NB4 (cell line): ENCODE results near the gene ALDH16A1.

Experiments
- DNase-seq: peaks from one replicate; pipeline ENCODE4 v3.0.0; 2010; ENCODE audit warnings: low read depth
- H3K4me3 ChIP-seq: one replicate; pipeline ENCODE4 v1.5.1; 2011; ENCODE audit warnings: mild to moderate bottlenecking, low read depth, low read length, moderate library complexity
- MYC ChIP-seq: IDR thresholded peaks from 2 replicates; pipeline ENCODE4 v1.6.1; 2011; ENCODE audit warnings: low read depth, low read length
- POLR2A ChIP-seq: IDR thresholded peaks from 2 replicates; pipeline ENCODE4 v1.6.1; 2011; ENCODE audit warnings: mild to moderate bottlenecking; ENCODE audit not compliant: insufficient read length; ENCODE audit errors: extremely low read depth
- TF ChIP-seq, protein P1 (sequence below): IDR thresholded peaks from 2 replicates; pipeline ENCODE4 v1.6.1; 2011; ENCODE audit warnings: low read depth, low read length
- TF ChIP-seq, protein P2 (sequence below): IDR thresholded peaks from one replicate; pipeline ENCODE4 v1.5.1; 2012; ENCODE audit warnings: low read depth, low read length

Gene ALDH16A1

DNA sequence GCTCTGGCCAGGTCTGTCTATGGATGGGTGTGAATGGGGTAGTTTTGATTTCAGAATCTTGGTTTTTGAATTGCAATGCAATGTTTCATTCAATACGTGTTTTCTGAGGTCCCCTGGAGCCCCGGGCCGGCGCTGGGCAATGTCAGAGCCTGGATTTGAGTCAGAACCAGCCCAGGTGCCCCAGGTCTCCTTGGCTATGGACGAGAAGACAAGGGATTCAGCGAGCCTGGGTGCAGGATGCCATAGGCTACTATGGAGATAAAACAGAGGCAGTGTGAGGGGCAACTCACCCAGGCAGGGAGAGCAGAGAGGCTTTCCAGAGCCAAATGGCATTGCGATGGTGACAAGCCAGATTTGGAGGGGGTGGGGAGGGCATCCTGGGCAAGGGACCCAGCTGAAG lies 33.2 kb downstream of the ALDH16A1 start:
- no peak for DNase-seq
- TF ChIP-seq MYC (no peak), POLR2A (no peak)
- TF ChIP-seq, protein P1, sequence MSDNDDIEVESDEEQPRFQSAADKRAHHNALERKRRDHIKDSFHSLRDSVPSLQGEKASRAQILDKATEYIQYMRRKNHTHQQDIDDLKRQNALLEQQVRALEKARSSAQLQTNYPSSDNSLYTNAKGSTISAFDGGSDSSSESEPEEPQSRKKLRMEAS, result no peak
- TF ChIP-seq, protein P2, sequence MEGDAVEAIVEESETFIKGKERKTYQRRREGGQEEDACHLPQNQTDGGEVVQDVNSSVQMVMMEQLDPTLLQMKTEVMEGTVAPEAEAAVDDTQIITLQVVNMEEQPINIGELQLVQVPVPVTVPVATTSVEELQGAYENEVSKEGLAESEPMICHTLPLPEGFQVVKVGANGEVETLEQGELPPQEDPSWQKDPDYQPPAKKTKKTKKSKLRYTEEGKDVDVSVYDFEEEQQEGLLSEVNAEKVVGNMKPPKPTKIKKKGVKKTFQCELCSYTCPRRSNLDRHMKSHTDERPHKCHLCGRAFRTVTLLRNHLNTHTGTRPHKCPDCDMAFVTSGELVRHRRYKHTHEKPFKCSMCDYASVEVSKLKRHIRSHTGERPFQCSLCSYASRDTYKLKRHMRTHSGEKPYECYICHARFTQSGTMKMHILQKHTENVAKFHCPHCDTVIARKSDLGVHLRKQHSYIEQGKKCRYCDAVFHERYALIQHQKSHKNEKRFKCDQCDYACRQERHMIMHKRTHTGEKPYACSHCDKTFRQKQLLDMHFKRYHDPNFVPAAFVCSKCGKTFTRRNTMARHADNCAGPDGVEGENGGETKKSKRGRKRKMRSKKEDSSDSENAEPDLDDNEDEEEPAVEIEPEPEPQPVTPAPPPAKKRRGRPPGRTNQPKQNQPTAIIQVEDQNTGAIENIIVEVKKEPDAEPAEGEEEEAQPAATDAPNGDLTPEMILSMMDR, result no peak
- no peak overlapping the region for H3K4me3 ChIP-seq

DNA sequence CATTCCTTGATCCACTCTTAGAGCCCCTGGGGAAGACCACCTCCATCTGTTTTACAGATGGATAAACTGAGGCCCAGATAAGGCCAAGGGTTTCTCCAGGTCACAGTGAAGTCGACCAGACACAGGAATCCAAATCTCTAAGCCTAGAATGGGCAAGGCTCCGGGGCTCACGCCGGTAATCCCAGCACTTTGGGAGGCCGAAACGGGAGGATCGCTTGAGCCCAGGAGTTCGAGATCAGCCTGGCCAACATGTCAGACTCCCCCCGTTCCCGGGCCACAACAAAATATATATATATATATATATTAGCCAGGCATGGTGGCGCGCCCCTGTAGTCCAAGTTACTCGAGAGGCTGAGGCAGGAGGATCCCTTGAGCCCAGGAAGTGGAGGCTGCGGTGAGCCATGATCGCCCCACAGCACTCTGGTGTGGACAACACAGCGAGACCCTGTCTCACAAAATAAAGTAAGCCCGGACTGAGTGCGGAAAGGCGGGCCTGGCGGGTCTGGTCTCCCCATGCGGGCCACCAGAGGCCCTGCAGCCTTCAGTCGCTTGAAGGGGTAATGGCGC lies 33.8 kb downstream of the ALDH16A1 start:
- DNase-seq, result no peak
- H3K4me3 ChIP-seq, result no peak overlapping the region
- TF ChIP-seq, protein P2, result no peak
- TF ChIP-seq POLR2A (no peak), MYC (no peak)

DNA sequence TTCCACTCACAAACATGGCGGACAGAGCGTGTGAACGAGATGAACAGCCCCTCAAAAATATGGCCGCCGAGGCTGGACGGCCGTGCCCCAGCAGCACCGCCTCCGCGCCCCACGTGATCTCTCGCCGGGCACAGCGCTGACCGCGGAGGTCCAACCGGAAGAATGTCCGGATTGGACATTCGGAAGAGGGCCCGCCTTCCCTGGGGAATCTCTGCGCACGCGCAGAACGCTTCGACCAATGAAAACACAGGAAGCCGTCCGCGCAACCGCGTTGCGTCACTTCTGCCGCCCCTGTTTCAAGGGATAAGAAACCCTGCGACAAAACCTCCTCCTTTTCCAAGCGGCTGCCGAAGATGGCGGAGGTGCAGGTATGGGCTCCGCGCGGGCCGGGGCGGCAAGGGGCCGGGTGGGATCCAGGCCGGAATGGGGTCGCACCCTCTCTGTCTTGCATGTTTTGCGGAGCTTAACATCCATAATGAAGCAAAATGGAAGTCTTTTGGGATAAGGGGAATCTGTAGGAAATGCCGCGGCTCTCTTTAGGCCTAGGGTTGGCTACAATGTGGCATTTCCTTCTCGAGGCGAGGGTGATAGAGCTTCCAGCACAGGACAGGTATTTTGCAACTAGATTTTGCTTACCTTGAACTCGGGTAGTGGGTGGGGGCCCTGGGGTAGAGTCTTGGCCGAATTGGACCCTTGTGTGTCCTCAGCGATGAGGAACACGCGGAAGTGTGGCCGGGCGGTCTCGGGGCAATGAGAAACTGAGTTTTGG lies 34.4 kb downstream of the ALDH16A1 start, which contains the start of gene RPL13A:
RPL13A (plus strand) TSS at position 332 of the 769 bp plus-strand sequence; CDS start at position 354, 22 bp downstream.
- peak; percentile 99 for DNase-seq
- peak within 1 kb of the TSS; percentile 99 for H3K4me3 ChIP-seq
- TF ChIP-seq, protein P2, result no peak
- TF ChIP-seq POLR2A, result peak; percentile 96
- peak; percentile 83 for TF ChIP-seq MYC
- TF ChIP-seq, protein P1, result peak; percentile 96

DNA sequence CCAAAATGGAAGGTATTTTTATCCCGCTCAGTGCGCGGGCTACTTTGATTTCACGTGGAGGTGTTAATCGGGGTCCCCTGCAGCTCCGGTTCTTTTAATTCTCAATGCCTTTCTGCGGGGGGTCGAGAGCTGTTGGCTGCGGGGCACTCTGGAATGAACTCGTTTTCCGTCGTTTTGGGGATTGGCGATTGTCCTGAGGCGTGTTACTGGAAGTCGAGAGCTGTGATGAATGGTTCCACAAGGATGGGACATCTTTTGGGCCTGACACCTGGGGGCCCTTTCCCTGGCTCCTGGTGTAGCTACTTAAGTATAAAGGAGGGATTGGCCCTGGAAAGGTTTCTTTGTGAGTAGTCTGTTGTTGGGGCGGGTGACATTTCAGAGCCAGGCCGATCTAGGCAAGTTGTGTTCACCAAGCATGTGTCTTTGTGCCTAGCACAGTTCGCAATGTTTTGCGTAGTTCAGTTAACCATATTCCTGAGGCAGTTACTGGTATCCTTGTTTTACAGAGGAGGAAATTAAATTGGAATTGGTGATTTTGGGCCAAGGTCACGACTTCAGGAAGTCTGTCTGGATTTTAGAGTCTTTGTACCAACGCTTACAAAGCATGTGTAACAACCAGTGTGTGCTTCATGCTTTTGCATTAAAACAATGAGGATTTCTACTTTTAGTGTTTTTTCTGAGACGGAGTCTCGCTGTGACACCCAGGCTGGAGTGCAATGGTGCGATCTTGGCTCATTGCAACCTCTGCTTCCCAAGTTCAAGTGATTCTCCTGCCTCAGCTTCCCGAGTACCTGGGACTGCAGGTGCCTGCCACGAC lies 35.2 kb downstream of the ALDH16A1 start:
- DNase-seq, result no peak
- peak overlapping the region; percentile 99 for H3K4me3 ChIP-seq
- TF ChIP-seq MYC (no peak), POLR2A (no peak)
- TF ChIP-seq, protein P1, result no peak
- TF ChIP-seq, protein P2, result no peak

DNA sequence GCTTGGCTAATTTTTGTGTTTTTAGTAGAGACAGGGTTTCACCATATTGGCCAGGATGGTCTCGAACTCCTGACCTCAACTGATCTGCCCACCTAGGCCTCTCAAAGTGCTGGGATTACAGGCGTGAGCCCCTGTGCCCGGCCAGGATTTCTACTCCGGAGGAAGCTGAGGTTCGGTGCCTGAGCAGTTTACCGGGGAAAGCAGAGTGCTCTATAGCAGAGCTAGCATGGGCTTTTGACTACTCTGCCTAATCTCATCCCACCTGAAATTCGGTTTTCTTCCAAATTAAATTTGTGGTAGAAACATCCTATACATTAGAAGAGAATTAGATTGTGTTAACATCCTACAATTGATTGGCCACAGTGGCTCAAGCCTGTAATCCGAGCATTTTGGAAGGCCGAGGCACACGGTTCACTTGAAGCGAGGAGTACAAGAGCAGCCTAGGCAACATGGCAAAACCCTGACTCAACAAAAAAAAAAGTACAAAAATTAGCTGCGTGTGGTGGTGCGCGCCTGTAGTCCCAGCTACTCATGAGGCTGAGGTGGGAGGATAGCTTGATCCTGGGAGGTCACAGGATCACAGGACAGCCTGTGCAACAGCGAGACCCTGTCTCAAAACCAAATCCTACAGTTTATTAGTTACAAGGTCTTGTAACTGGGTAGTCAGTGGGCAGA lies 36.0 kb downstream of the ALDH16A1 start:
- peak overlapping the region; percentile 99 for H3K4me3 ChIP-seq
- TF ChIP-seq MYC, result no peak
- no peak for DNase-seq
